HG02981 (cell line): ENCODE results near the gene MBP.

ENCODE experiments used
- ATAC-seq: cut with Tn5 transposase; IDR thresholded peaks from one replicate; pipeline ENCODE4 v1.9.1; 2021; ENCODE audit warnings: mild to moderate bottlenecking, moderate library complexity; ENCODE audit not compliant: unreplicated experiment

Gene MBP

GRCh38 chr18:77013811-77014521, 118.6 kb downstream of the MBP start:
- ATAC-seq: no peak

GRCh38 chr18:77012806-77013541, 119.6 kb downstream of the MBP start:
- no peak for ATAC-seq

- no peak for ATAC-seq
These were observed 120.5 kb downstream of the MBP start for GRCh38 chr18:77012120-77012519.

- no peak for ATAC-seq
These were observed 122.9 kb downstream of the MBP start for GRCh38 chr18:77009675-77010074.

- no peak for ATAC-seq
These were observed 123.8 kb downstream of the MBP start for GRCh38 chr18:77008576-77009315.

GRCh38 chr18:77008006-77008405, 124.6 kb downstream of the MBP start:
- ATAC-seq: no peak

- ATAC-seq: no peak
These were observed 125.3 kb downstream of the MBP start for GRCh38 chr18:77007251-77007650.

GRCh38 chr18:77006305-77007175, 126.0 kb downstream of the MBP start:
- ATAC-seq: no peak

- no peak for ATAC-seq
These were observed 126.9 kb downstream of the MBP start for GRCh38 chr18:77005651-77006195.

- no peak for ATAC-seq
These were observed 127.8 kb downstream of the MBP start for GRCh38 chr18:77004555-77005380.

GRCh38 chr18:77003316-77003715, 129.3 kb downstream of the MBP start:
- ATAC-seq: no peak

- no peak for ATAC-seq
These were observed 130.1 kb downstream of the MBP start for GRCh38 chr18:77002496-77002895.

- ATAC-seq: no peak
These were observed 130.6 kb downstream of the MBP start for GRCh38 chr18:77001979-77002378.

- ATAC-seq: no peak
These were observed 131.5 kb downstream of the MBP start for GRCh38 chr18:77001041-77001440.

GRCh38 chr18:77000527-77000926, 132.1 kb downstream of the MBP start:
- ATAC-seq: no peak

- ATAC-seq: no peak
These were observed 133.5 kb downstream of the MBP start for GRCh38 chr18:76999077-76999476.

GRCh38 chr18:76997951-76998808, 134.4 kb downstream of the MBP start:
- no peak for ATAC-seq

GRCh38 chr18:76996429-76996828, 136.2 kb downstream of the MBP start:
- ATAC-seq: no peak

- no peak for ATAC-seq
These were observed 136.7 kb downstream of the MBP start for GRCh38 chr18:76995896-76996295.
